ENCODE results near the gene MAPK13.

MAPK13 gene

DNA sequence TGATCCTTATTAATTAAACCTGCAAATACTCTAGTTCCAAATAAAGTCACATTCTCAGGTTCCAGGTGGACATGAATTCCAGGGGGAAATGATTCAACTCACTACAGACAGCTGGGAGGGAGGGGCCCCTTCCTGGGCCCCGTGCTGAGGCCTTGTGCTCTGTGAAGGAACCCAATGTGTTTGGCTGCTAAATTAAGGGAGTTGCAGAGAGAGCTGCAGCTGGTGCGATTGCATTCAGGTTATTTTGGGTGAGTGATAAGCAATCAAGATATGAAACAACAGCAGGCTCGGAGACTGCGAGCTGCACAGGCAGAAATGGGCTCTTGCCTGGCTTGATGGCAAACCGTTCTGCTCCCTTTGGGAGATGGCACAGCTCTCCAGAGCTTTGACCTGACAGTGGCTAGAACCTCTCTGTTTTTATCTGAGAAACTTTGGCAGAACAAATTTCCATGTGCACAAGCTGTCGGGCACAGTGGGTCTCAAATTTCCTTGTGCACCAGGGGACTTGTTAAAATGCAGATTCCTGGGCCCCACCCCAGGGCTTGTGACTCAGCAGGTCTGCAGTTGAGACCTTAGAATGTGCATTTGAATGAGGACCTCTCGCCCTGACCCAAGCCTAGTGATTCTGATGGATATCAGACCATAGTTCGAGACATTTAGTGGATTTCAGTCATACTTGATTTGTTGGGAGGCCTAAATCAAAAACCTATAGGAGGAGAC lies 9.8 kb downstream of the MAPK13 start:
- H3K9me2 ChIP-seq (replicated peaks; ENCODE audit: insufficient read depth, low read length), result no peaks in the 10 kb centered on the region
- H4K20me1 ChIP-seq (ENCODE audit: insufficient read depth, low read length), result no peaks in the 10 kb centered on the region
- H3K79me2 ChIP-seq (ENCODE audit: low read length), result no peaks in the 10 kb centered on the region
- H3K4me2 ChIP-seq (ENCODE audit: low read depth, low read length), result no peak overlapping the region
- DNase-seq, result no peak
- H3K36me3 ChIP-seq (replicated peaks; ENCODE audit: insufficient read depth, low read length), result no peaks in the 10 kb centered on the region
- no peaks in the 10 kb centered on the region for H3F3A ChIP-seq (ENCODE audit: insufficient read depth, low read length)
- H3K9me3 ChIP-seq (replicated peaks; ENCODE audit: insufficient read depth, low read length), result no peaks in the 10 kb centered on the region
- H3K4me1 ChIP-seq (ENCODE audit: low read length), result no peaks in the 10 kb centered on the region
- H2AFZ ChIP-seq (ENCODE audit: low read length), result no peak overlapping the region
- no peak for TF ChIP-seq EZH2 (optimal IDR thresholded peaks at IDR 0.05; ENCODE audit: low read depth, low read length)
- H3K27me3 ChIP-seq (replicated peaks; ENCODE audit: insufficient read depth, low read length), result no peaks in the 10 kb centered on the region
- H3K27ac ChIP-seq (ENCODE audit: low read length), result no peak overlapping the region
- no peak overlapping the region for H3K9ac ChIP-seq (ENCODE audit: low read length)
- no peak overlapping the region for H3K4me3 ChIP-seq (ENCODE audit: low read length)

DNA sequence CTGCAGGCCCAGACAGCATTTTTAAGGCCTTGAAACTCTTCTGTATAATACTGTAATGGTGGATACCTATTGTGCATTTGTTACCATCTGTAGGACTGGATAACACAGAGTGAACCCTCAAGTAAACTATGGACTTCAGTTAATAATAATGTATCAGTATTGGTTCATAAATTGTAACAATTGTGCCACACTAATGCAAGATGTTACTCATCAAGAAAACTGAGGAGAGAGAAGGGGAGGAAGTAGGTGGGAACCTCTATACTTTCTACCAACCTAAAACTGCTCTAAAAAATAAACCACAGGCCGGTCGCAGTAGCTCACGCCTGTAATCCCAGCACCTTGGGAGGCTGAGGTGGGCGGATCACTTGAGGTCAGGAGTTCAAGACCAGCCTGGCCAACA lies 10.8 kb downstream of the MAPK13 start:
- Histone ChIP-seq H3K79me2 (ENCODE audit: low read length) (no peaks in the 10 kb centered on the region), H3K4me2 (ENCODE audit: low read depth, low read length) (no peak overlapping the region), H3K4me3 (ENCODE audit: low read length) (no peak overlapping the region), H3K4me1 (ENCODE audit: low read length) (no peaks in the 10 kb centered on the region), H2AFZ (ENCODE audit: low read length) (no peak overlapping the region), H3K27ac (ENCODE audit: low read length) (no peak overlapping the region), H3K9me3 (replicated peaks; ENCODE audit: insufficient read depth, low read length) (no peaks in the 10 kb centered on the region), H4K20me1 (ENCODE audit: insufficient read depth, low read length) (no peaks in the 10 kb centered on the region), H3K27me3 (replicated peaks; ENCODE audit: insufficient read depth, low read length) (no peaks in the 10 kb centered on the region), H3F3A (ENCODE audit: insufficient read depth, low read length) (no peaks in the 10 kb centered on the region), H3K36me3 (replicated peaks; ENCODE audit: insufficient read depth, low read length) (no peaks in the 10 kb centered on the region), H3K9ac (ENCODE audit: low read length) (no peak overlapping the region), H3K9me2 (replicated peaks; ENCODE audit: insufficient read depth, low read length) (no peaks in the 10 kb centered on the region)
- no peak for DNase-seq
- TF ChIP-seq EZH2phosphoT487 (IDR thresholded peaks at IDR 0.05; ENCODE audit: low read length), result no peak
- TF ChIP-seq EZH2 (optimal IDR thresholded peaks at IDR 0.05; ENCODE audit: low read depth, low read length), result no peak
- TF ChIP-seq, protein P1, sequence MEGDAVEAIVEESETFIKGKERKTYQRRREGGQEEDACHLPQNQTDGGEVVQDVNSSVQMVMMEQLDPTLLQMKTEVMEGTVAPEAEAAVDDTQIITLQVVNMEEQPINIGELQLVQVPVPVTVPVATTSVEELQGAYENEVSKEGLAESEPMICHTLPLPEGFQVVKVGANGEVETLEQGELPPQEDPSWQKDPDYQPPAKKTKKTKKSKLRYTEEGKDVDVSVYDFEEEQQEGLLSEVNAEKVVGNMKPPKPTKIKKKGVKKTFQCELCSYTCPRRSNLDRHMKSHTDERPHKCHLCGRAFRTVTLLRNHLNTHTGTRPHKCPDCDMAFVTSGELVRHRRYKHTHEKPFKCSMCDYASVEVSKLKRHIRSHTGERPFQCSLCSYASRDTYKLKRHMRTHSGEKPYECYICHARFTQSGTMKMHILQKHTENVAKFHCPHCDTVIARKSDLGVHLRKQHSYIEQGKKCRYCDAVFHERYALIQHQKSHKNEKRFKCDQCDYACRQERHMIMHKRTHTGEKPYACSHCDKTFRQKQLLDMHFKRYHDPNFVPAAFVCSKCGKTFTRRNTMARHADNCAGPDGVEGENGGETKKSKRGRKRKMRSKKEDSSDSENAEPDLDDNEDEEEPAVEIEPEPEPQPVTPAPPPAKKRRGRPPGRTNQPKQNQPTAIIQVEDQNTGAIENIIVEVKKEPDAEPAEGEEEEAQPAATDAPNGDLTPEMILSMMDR (IDR thresholded peaks at IDR 0.05; ENCODE audit: low read length), result no peak

DNA sequence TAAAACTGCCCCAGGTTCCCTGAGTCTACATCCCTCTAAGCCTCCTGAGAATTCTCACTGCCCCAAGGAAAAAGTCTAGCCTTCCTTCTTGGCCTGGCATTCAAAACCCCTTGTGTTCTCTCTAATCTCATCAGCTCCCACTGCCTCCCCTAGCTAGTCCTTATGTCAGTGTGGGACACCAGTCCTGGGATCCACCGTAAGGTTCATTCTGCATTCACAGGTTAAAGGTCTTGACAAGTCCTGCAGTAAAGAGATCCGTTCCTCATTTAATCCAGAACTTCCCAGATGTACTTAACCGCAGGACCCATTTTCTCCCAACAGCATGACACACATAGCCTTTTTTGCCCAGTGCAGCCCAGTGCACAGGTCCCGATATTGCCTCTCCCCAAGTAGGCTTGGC lies 11.6 kb downstream of the MAPK13 start:
- no peak overlapping the region for H3K4me2 ChIP-seq (ENCODE audit: low read depth, low read length)
- no peak for TF ChIP-seq EZH2phosphoT487 (IDR thresholded peaks at IDR 0.05; ENCODE audit: low read length)
- TF ChIP-seq, protein P1 (IDR thresholded peaks at IDR 0.05; ENCODE audit: low read length), result no peak
- no peak for TF ChIP-seq EZH2 (optimal IDR thresholded peaks at IDR 0.05; ENCODE audit: low read depth, low read length)
- H3F3A ChIP-seq (ENCODE audit: insufficient read depth, low read length), result no peaks in the 10 kb centered on the region
- H3K4me3 ChIP-seq (ENCODE audit: low read length), result no peak overlapping the region
- no peaks in the 10 kb centered on the region for H3K4me1 ChIP-seq (ENCODE audit: low read length)
- H3K9me2 ChIP-seq (replicated peaks; ENCODE audit: insufficient read depth, low read length), result no peaks in the 10 kb centered on the region
- no peaks in the 10 kb centered on the region for H3K79me2 ChIP-seq (ENCODE audit: low read length)
- no peaks in the 10 kb centered on the region for H4K20me1 ChIP-seq (ENCODE audit: insufficient read depth, low read length)
- H3K9ac ChIP-seq (ENCODE audit: low read length), result no peak overlapping the region
- no peak overlapping the region for H2AFZ ChIP-seq (ENCODE audit: low read length)
- no peak overlapping the region for H3K27ac ChIP-seq (ENCODE audit: low read length)
- DNase-seq, result no peak
- H3K9me3 ChIP-seq (replicated peaks; ENCODE audit: insufficient read depth, low read length), result no peaks in the 10 kb centered on the region
- H3K27me3 ChIP-seq (replicated peaks; ENCODE audit: insufficient read depth, low read length), result no peaks in the 10 kb centered on the region
- no peaks in the 10 kb centered on the region for H3K36me3 ChIP-seq (replicated peaks; ENCODE audit: insufficient read depth, low read length)
